GM12875 (cell line): Measurements from ENCODE around the gene KRT85.

Source experiments
- H3K4me3 ChIP-seq: one replicate; pipeline ENCODE4 v1.5.1; 2011; ENCODE audit warnings: low read depth, low read length, control low read depth
- TF ChIP-seq, protein P1 (sequence below): IDR thresholded peaks from 2 replicates; pipeline ENCODE4 v1.5.1; 2011; ENCODE audit warnings: low read depth, mild to moderate bottlenecking, control low read depth, inconsistent platforms, low read length, moderate library complexity, borderline replicate concordance; ENCODE audit not compliant: insufficient read depth

Gene KRT85

DNA sequence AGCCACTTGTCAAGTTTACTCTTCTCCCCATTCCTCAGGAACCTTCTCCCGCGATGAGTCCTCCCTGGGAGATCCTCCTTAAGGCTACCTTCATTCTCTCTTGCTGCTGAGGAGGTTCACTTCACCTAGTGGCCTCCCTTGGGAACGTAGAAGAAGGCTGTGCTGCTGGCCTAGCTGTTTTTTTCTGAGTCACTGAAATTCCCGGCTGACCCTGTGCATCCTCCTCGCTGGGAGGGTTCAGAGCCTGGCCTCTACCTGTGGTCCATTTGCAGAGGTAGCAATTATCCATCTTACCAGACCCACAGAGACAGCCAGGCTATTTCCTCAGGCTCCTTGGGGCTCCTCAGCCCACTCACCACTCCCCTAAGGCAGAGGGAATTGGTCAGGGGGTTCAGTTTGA, 34.2 kb upstream of the KRT85 start:
- TF ChIP-seq, protein P1, sequence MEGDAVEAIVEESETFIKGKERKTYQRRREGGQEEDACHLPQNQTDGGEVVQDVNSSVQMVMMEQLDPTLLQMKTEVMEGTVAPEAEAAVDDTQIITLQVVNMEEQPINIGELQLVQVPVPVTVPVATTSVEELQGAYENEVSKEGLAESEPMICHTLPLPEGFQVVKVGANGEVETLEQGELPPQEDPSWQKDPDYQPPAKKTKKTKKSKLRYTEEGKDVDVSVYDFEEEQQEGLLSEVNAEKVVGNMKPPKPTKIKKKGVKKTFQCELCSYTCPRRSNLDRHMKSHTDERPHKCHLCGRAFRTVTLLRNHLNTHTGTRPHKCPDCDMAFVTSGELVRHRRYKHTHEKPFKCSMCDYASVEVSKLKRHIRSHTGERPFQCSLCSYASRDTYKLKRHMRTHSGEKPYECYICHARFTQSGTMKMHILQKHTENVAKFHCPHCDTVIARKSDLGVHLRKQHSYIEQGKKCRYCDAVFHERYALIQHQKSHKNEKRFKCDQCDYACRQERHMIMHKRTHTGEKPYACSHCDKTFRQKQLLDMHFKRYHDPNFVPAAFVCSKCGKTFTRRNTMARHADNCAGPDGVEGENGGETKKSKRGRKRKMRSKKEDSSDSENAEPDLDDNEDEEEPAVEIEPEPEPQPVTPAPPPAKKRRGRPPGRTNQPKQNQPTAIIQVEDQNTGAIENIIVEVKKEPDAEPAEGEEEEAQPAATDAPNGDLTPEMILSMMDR, result no peak

DNA sequence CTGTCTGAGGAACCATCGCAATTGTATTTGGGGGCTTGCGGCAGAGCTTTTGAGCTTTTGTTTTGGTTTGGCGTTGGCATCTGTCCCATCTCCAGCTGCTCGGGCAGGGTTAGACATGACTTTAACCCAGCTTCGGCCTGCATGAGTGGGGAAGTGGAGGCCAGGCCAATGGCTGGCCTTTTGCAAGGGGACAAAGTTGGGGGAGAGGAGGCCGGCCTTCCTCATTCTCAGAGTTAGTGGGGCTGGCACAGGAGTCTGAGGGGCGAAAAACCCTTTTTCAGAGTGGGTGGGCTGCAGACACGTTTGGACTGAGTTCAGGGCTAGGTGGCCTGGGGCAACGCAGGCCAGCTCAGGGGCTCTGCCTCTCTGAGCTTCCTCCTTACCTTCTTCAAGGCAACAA, 33.6 kb upstream of the KRT85 start:
- TF ChIP-seq, protein P1, result no peak
- H3K4me3 ChIP-seq, result no peak overlapping the region

More for the DNA sequence above, 34.2 kb upstream of the KRT85 start:
- H3K4me3 ChIP-seq, result no peak overlapping the region

DNA sequence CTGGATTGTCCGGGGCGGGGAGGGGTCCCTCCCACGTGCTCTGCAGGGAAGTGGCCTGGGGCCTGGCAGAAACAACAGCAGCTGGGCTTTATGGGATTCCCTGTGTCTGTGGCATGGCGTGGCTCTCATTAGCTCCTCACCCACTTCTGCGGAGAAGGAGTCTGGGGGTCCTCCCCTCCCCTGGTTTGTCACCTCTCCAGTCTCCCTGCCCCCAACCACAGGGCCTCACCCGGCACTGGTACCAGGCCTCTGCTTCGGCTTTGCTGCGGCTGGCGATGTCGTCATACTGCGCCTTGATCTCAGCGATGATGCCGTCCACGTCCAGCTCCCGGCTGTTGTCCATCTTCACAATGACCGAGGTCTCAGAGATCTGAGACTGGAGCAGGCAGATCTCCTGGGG, 32.5 kb upstream of the KRT85 start:
- TF ChIP-seq, protein P1, result no peak
- no peak overlapping the region for H3K4me3 ChIP-seq

DNA sequence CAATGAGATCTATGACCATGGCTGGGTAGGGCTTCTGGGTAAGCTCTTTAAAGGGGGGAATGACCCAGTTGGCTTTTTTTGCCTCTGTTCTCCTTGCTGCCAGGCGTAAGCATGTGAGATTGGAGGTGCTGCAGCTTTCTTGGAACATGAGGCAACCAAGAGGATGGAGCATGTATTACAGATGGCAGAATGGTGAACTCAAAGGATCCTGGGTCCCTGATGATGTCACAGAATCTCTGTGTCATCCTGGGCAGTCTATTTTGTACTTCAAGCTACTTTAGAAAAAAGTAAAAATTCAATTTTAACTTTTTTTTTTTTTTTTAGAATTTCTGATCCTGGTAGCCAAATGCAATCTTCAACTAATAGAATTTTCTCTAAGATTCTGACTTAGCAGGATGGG, 30.9 kb upstream of the KRT85 start:
- H3K4me3 ChIP-seq, result no peak overlapping the region
- TF ChIP-seq, protein P1, result no peak

DNA sequence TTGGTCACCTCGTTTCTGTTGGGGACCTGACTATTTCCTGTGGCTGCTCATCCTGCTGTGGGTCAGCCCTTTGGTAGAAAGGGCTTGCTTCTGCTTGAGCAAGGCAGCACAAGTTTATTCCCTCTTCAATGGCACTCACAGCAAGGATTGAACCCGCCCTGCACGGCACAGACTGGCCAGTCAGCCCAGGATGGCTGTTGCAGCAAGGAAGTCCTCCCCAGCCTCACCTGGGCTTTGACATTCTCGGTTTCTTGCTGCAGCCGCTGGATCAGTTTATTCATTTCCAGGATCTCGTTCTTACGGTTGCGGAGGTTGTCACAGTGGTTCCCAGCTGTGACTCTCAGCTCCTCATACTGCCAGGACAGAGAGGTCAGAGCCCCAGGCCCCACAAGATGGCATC, 29.4 kb upstream of the KRT85 start:
- no peak overlapping the region for H3K4me3 ChIP-seq
- TF ChIP-seq, protein P1, result no peak

DNA sequence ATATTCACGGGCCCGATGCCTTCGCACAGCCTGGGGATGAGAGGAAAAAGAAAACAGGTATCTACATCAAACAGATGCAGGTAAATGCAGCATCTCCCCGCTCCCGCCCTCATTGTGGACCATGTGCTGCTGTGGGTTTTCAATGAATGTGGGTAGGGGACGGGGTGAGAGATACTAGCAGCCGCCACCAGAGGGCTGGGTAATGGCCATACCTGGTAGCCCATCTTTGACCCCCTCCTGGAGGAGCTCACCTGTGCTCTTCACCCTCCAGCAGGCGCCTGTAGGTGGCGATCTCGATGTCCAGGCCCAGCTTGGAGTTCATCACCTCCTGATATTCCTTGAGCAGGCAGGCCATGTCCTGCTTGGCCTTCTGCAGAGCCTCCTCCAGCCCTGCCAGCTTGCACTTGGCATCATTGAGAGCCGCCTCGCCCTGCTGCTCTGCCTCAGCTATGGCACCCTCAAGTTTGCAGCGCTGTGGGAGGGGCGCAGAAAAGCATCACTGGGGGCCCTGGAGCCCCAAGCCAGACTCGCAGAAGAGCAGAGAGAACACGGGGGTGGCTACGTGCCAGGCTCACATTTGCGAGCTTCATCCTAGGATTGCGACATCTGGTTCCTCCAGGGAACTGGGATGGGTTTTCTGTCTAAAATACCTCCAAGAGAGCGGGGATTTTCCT, 28.6 kb upstream of the KRT85 start:
- H3K4me3 ChIP-seq, result no peak overlapping the region
- TF ChIP-seq, protein P1, result peak; percentile 53

DNA sequence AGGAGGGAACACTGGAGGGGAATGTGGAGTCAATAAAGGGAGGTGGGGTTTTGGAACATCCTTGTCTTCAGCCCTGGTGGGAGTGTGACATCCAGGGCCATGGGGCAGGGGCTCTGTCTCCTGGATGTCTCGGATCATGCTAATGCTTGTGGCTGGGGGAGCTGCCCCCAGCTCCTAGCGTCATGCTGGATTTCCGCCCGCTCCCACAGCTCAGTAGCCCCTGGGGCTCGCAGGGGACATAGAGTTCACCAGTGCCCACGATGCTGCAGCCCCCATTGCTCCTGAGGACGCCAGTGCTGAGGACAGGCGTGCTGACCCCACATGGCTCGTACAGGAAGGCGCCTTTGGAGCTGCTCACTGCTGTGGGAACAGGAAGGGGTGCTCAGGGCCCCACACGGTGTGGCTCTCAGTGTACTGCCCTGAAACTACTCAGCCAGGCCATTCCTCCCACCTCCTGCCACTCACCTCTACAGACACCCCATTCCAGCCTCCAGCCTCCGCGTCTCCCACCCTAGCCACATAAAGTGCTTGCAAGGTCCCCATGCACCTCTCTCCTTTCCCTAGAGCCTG, 27.6 kb upstream of the KRT85 start:
- H3K4me3 ChIP-seq, result no peak overlapping the region
- TF ChIP-seq, protein P1, result no peak
